GM18499 (cell line): ENCODE data around the gene DDX60.
"Not testable (repeated sequence)": the region's sequence is repeated elsewhere in the genome, so short reads cannot be mapped to it uniquely, and the experiment has no call there.

ENCODE experiments used
- ATAC-seq: cut with Tn5 transposase; IDR thresholded peaks from one replicate; pipeline ENCODE4 v1.9.1; 2021; ENCODE audit warnings: moderate number of reproducible peaks; ENCODE audit not compliant: insufficient read depth, unreplicated experiment

The DDX60 gene

GRCh38 chr4:168293386-168293975 is 25.1 kb downstream of the DDX60 start:
- no peak for ATAC-seq

- no peak for ATAC-seq
Observed at GRCh38 chr4:168291242-168291641, 27.3 kb downstream of the DDX60 start.

- not testable (repeated sequence) for ATAC-seq
Observed at GRCh38 chr4:168285850-168286249, 32.7 kb downstream of the DDX60 start.

- ATAC-seq = no peak
Observed at GRCh38 chr4:168279556-168279955, 39.0 kb downstream of the DDX60 start.

- ATAC-seq = no peak
Observed at GRCh38 chr4:168275836-168276235, 42.7 kb downstream of the DDX60 start.

GRCh38 chr4:168274871-168275270 is 43.7 kb downstream of the DDX60 start:
- no peak for ATAC-seq

GRCh38 chr4:168273838-168274237 is 44.7 kb downstream of the DDX60 start:
- no peak for ATAC-seq

GRCh38 chr4:168272488-168272887 is 46.1 kb downstream of the DDX60 start:
- ATAC-seq = no peak

GRCh38 chr4:168269896-168270295 is 48.7 kb downstream of the DDX60 start:
- no peak for ATAC-seq

GRCh38 chr4:168265327-168265726 is 53.2 kb downstream of the DDX60 start:
- no peak for ATAC-seq

GRCh38 chr4:168264903-168265302 is 53.6 kb downstream of the DDX60 start:
- ATAC-seq = no peak

- ATAC-seq = no peak
Observed at GRCh38 chr4:168263039-168263438, 55.5 kb downstream of the DDX60 start.

GRCh38 chr4:168259096-168259495 is 59.5 kb downstream of the DDX60 start:
- ATAC-seq = no peak

GRCh38 chr4:168257768-168258167 is 60.8 kb downstream of the DDX60 start:
- no peak for ATAC-seq

GRCh38 chr4:168248176-168248710 is 70.3 kb downstream of the DDX60 start:
- ATAC-seq = no peak

- ATAC-seq = no peak
Observed at GRCh38 chr4:168247603-168248002, 70.9 kb downstream of the DDX60 start.

- ATAC-seq = no peak
Observed at GRCh38 chr4:168241953-168242352, 76.6 kb downstream of the DDX60 start.

- no peak for ATAC-seq
Observed at GRCh38 chr4:168240821-168241220, 77.7 kb downstream of the DDX60 start.

GRCh38 chr4:168221301-168221700 is 97.3 kb downstream of the DDX60 start:
- ATAC-seq = no peak

GRCh38 chr4:168220893-168221292 is 97.7 kb downstream of the DDX60 start:
- ATAC-seq = no peak

GRCh38 chr4:168218645-168219044 is 99.9 kb downstream of the DDX60 start:
- no peak for ATAC-seq

- not testable (repeated sequence) for ATAC-seq
Observed at GRCh38 chr4:168213511-168213910, 105.0 kb downstream of the DDX60 start.
